Small intestine (tissue), 7 donors: Measurements from ENCODE around the gene GIPR. TPM values are rescaled to one million over a fixed set of nuclear protein-coding genes. Genes with fewer than 3 reads are reported as not detected.

Experiments used
- DNase-seq, 2 donors: peaks; one replicate each; pipeline versions ENCODE4 v3.0.0 to v3.0.0-alpha.2; 2013
- FAIRE-seq: peaks from 2 replicates; lab custom pipeline; 2012; peaks lifted over from hg19 to GRCh38; lab: Jason Lieb, UNC
- H3K27ac ChIP-seq, 3 donors: one replicate each; pipeline ENCODE4 v1.5.1; 2013; ENCODE audit warnings: low read length in 2 of 3, mild to moderate bottlenecking in 2 of 3, control low read depth in 1 of 3, inconsistent platforms in 1 of 3, low read depth in 1 of 3, moderate library complexity in 1 of 3
- H3K27me3 ChIP-seq, 3 donors: one replicate each; pipeline ENCODE4 v1.6.1; 2013; ENCODE audit warnings: low read length in 3 of 3, inconsistent platforms in 1 of 3; ENCODE audit not compliant: control insufficient read depth in 3 of 3, insufficient read depth in 3 of 3
- H3K36me3 ChIP-seq, 3 donors: one replicate each; pipeline ENCODE4 v1.6.1; 2013; ENCODE audit warnings: low read length in 3 of 3, inconsistent platforms in 1 of 3, low read depth in 1 of 3, mild to moderate bottlenecking in 1 of 3, moderate library complexity in 1 of 3; ENCODE audit not compliant: control insufficient read depth in 3 of 3, insufficient read depth in 2 of 3
- H3K4me1 ChIP-seq, 3 donors: one replicate each; pipeline ENCODE4 v1.6.1; 2013; ENCODE audit warnings: low read length in 2 of 3, inconsistent platforms in 1 of 3, low read depth in 1 of 3, mild to moderate bottlenecking in 1 of 3, moderate library complexity in 1 of 3; ENCODE audit not compliant: control insufficient read depth in 3 of 3, insufficient read depth in 2 of 3
- H3K4me3 ChIP-seq, 3 donors: one replicate each; pipeline ENCODE4 v1.5.1; 2013; ENCODE audit warnings: low read length in 3 of 3, control low read depth in 1 of 3, inconsistent platforms in 1 of 3, low read depth in 1 of 3, mild to moderate bottlenecking in 1 of 3, moderate library complexity in 1 of 3
- H3K9me3 ChIP-seq, 2 donors: one replicate each; pipeline ENCODE4 v1.6.1; 2013; ENCODE audit warnings: low read depth in 1 of 2, low read length in 1 of 2; ENCODE audit not compliant: control insufficient read depth in 2 of 2, insufficient read depth in 1 of 2
- WGBS, 3 donors: extraction: QIAGEN DNeasy Blood & Tissue Kit; methylation state at CpG; one replicate each; pipeline ENCODE4 v1.1.7; 2013; 5-methylcytosine and 5-hydroxymethylcytosine counted together
- polyA plus RNA-seq, 4 donors: library from polyadenylated mRNA; stranded (reverse) in 3 of 4; unstranded in 1 of 4; fragments of 200-250 nt in 3 of 4; fragments of 120-200 nt in 1 of 4; gene quantifications; one replicate each; pipeline versions ENCODE4 v1.2.1 to v1.2.3, GENCODE V29; 2013
- donor health status: healthy with polysubstance abuse.
- donor health status: control.
- donor health status: control.
- donor health status: Bipolar disorder and iron deficiency.
- donor health status: healthy.

The GIPR gene
- polyA plus RNA-seq, 4 donors = 0.67 to 9.1 (median 0.97) TPM

- peaks cover 0 to 38% (median 2%) of the 10 kb centered on the region in 3 donors for H3K27me3 ChIP-seq
- no peaks in the 10 kb centered on the region for H3K9me3 ChIP-seq
- DNase-seq (peak; percentile 76 to 90), FAIRE-seq (no peak)
- 7 to 9% (median 8%) methylated on average over 38 to 39 of the region's 39 CpGs for WGBS, 3 donors
- H3K4me1 ChIP-seq = peaks cover 0 to 38% (median 6%) of the 10 kb centered on the region in 3 donors
- H3K27ac ChIP-seq = no peak overlapping the region
- no peak overlapping the region for H3K4me3 ChIP-seq
- H3K36me3 ChIP-seq = no peaks in the 10 kb centered on the region
Observed at GRCh38 chr19:45643024-45643926, 24.7 kb upstream of the GIPR start.

- Histone ChIP-seq H3K27ac (no peak overlapping the region), H3K27me3 (peaks cover 0 to 38% (median 2%) of the 10 kb centered on the region in 3 donors), H3K4me3 (no peak overlapping the region), H3K36me3 (no peaks in the 10 kb centered on the region), H3K4me1 (peaks cover 0 to 31% (median 2%) of the 10 kb centered on the region in 3 donors), H3K9me3 (no peaks in the 10 kb centered on the region)
- DNase-seq (no peak), FAIRE-seq (no peak)
- WGBS, 3 donors = 23 to 45% (median 39%) methylated on average over 14 of the region's 14 CpGs
Observed at GRCh38 chr19:45643927-45644771, 23.9 kb upstream of the GIPR start.

DNA sequence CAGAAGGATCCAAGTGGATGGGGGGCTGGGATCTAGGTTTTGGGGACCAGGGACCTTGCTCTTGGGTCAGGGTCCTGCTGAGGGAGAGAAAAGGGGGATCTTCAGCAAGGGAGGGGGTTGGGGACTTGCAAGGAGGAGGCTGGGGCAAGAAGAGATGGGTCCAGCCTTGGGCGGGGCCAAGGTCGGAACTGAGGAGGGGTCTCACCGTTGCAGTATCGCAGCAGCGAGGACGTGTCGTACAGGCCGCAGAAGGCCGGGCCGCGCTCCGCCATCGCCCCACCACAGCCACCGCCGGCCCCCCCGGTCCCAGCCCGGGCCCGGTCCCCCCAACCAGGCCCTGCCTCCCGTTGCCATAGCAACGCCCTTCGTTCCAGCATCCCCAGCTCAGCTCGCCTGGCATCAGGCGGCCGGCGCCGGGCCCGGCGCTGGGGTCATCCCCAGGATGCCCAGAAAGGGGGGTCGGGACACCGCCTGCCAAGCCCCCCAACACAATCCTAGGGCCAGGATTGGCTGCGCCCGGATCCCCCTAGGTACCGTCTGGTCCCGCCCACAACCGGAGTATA is 22.9 kb upstream of the GIPR start:
- DNase-seq (no peak), FAIRE-seq (no peak)
- Histone ChIP-seq H3K36me3 (no peaks in the 10 kb centered on the region), H3K9me3 (no peaks in the 10 kb centered on the region), H3K4me3 (peak overlapping the region in 2 of 3 donors; percentile 10 to 18), H3K27me3 (peaks cover 0 to 38% (median 2%) of the 10 kb centered on the region in 3 donors), H3K27ac (peak overlapping the region in 1 of 3 donors; percentile 52), H3K4me1 (peaks cover 0 to 31% (median 2%) of the 10 kb centered on the region in 3 donors)
- 3 to 16% (median 11%) methylated on average over 15 to 35 of the region's 35 CpGs for WGBS, 3 donors

DNA sequence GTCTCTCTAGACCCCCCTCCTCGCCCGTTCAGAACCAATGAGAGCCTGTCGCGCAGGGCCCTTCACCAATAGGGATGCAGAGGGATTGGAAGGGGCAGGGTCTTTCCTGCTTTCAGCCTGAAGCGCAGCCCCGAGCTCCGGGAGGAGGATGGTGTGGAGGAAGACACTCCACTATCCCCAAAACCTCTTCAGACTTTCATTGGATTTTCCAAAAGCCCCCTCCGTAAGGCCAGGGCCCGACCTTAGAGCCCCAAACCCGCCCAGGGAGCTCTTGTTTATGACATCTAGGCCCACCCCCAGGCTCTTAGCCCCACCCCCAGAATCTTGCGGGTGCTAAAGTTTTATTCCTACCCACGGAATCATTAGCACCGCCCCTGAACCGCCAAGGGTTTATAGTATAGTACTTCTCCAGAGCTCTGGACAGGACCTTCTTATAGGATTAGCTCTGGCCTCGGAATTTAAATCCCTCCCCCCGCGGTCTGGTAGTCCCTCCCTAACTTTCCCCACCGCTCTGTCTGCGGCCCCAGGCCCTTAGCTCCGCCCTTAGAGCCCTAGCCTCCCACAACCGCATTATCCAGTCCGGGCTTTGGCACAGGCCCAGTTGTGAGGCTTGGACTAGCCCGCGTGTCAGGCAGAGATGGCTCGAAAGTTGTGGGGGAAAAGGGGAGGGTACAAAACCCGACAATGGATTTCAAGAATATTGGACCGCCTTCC is 22.2 kb upstream of the GIPR start:
- WGBS, 3 donors = 1% methylated on average over 26 to 27 of the region's 27 CpGs
- Histone ChIP-seq H3K9me3 (no peaks in the 10 kb centered on the region), H3K4me3 (peak overlapping the region; percentile 10 to 25 (median 18)), H3K36me3 (no peaks in the 10 kb centered on the region), H3K27me3 (peaks cover 0 to 38% (median 2%) of the 10 kb centered on the region in 3 donors), H3K27ac (peak overlapping the region in 1 of 3 donors; percentile 52), H3K4me1 (peaks cover 0 to 28% (median under 1%) of the 10 kb centered on the region in 3 donors)
- FAIRE-seq (no peak), DNase-seq (peak; percentile 53 to 71)

GRCh38 chr19:45646345-45646698 is 21.7 kb upstream of the GIPR start:
- DNase-seq (no peak), FAIRE-seq (no peak)
- no peaks in the 10 kb centered on the region for H3K9me3 ChIP-seq
- 10 to 12% (median 11%) methylated on average over 9 of the region's 9 CpGs for WGBS, 3 donors
- H3K36me3 ChIP-seq = no peaks in the 10 kb centered on the region
- no peak overlapping the region for H3K27ac ChIP-seq
- peaks cover 0 to 23% (median 0%) of the 10 kb centered on the region in 3 donors for H3K4me1 ChIP-seq
- peak overlapping the region in 1 of 3 donors; percentile 18 for H3K4me3 ChIP-seq
- H3K27me3 ChIP-seq = peaks cover 0 to 38% (median 2%) of the 10 kb centered on the region in 3 donors

DNA sequence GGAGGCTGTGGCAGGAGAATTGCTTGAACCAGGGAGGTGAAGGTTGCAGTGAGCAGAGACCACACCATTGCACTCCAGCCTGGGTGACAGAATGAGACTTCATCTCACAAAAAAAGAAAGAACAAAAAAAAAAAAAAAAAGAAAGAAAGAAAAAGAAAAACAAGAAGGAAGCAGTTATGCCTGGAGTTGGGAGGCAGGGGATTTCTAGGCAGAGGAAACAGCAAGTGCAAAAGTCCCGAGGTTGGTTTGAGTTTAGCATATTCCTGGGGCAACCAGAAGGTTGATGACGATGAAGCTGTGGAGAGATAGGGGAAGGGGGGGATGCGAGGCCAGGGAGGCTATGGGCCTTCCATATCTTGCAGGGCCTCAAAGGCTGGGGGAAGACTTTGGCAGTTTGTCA is 17.3 kb upstream of the GIPR start:
- WGBS, 3 donors = 63 to 77% (median 76%) methylated on average over 3 of the region's 3 CpGs
- Histone ChIP-seq H3K4me1 (peaks cover 0 to 4% (median 0%) of the 10 kb centered on the region in 3 donors), H3K27ac (no peak overlapping the region), H3K9me3 (no peaks in the 10 kb centered on the region), H3K36me3 (no peaks in the 10 kb centered on the region), H3K4me3 (no peak overlapping the region), H3K27me3 (peaks cover 0 to 9% (median 0%) of the 10 kb centered on the region in 3 donors)
- FAIRE-seq (no peak), DNase-seq (no peak)

- no peak overlapping the region for H3K4me3 ChIP-seq
Observed at GRCh38 chr19:45653634-45654033, 14.4 kb upstream of the GIPR start.

More at GRCh38 chr19:45653634-45654033, 14.4 kb upstream of the GIPR start:
- H3K27me3 ChIP-seq = peaks cover 0 to 6% (median 2%) of the 10 kb centered on the region in 3 donors
- no peaks in the 10 kb centered on the region for H3K36me3 ChIP-seq
- no peak overlapping the region for H3K27ac ChIP-seq
- DNase-seq (no peak), FAIRE-seq (no peak)
- WGBS, 3 donors = 40 to 52% (median 45%) methylated on average over 5 of the region's 5 CpGs
- peaks cover 0 to 4% (median 0%) of the 10 kb centered on the region in 3 donors for H3K4me1 ChIP-seq
- H3K9me3 ChIP-seq = no peaks in the 10 kb centered on the region
